GM12872 (cell line): ENCODE measurements around the gene ZNF140.

Experiments used
- TF ChIP-seq, protein P1 (sequence below): IDR thresholded peaks from 3 replicates; pipeline ENCODE4 v1.5.1; 2011; ENCODE audit warnings: low read depth, mild to moderate bottlenecking, low read length, moderate library complexity; ENCODE audit not compliant: insufficient read depth

ZNF140 gene

DNA sequence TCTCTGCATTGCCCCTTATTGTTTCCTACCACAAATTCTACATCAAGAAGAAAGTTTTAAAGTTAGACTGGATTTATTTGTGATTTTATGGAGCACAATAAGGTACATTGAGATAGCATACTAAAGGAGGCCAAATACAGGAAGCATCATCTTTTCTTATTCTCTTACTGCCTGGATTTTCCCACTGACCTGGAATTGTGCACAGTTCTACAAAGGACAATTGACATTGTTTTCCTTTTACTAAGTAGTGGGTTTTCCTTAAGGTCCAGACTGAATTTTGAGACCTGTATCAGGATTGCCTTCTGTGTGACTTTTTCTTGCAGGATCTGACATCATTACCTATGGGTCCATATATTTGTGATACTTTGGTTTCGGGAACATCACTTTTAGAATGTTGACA is 18.8 kb upstream of the ZNF140 start:
- TF ChIP-seq, protein P1, sequence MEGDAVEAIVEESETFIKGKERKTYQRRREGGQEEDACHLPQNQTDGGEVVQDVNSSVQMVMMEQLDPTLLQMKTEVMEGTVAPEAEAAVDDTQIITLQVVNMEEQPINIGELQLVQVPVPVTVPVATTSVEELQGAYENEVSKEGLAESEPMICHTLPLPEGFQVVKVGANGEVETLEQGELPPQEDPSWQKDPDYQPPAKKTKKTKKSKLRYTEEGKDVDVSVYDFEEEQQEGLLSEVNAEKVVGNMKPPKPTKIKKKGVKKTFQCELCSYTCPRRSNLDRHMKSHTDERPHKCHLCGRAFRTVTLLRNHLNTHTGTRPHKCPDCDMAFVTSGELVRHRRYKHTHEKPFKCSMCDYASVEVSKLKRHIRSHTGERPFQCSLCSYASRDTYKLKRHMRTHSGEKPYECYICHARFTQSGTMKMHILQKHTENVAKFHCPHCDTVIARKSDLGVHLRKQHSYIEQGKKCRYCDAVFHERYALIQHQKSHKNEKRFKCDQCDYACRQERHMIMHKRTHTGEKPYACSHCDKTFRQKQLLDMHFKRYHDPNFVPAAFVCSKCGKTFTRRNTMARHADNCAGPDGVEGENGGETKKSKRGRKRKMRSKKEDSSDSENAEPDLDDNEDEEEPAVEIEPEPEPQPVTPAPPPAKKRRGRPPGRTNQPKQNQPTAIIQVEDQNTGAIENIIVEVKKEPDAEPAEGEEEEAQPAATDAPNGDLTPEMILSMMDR: no peak

DNA sequence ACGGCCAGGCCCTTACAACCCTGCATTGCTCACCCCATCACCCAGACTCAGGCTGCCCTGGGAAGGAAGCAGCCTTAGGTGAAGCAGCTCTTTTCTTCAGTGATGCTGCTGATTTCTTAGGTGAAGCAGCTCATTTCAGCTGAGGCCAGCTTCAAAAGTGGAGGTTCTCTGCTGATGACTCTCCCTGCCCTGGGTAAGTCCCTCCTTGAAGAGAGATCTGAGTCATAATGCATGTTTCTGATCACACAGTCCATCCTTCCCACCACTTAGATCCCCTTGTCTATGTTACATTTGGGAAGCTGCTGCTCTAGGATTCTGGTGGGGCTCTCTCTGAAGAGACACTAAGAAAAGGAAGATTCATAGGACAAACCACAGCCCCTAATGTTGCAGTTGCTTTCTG is 17.2 kb upstream of the ZNF140 start:
- TF ChIP-seq, protein P1: no peak

DNA sequence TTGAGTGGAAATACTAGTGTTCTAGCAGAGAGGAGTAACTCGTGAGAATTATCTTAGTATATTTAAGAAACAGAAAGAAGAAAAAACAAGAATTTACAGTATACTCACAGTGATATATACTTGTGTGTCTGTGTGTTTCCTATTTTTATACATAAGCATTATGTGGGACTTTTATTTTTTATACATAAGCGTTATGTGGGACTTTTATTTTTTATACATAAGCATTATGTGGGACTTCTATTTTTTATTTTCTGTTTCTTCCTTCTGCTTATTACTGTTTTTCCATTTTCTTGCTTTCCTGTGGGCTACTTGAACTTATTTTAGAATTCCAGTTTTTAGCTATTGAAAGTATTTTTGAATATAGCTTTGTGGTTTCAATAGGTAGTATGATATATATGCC is 6.9 kb upstream of the ZNF140 start:
- TF ChIP-seq, protein P1: no peak

DNA sequence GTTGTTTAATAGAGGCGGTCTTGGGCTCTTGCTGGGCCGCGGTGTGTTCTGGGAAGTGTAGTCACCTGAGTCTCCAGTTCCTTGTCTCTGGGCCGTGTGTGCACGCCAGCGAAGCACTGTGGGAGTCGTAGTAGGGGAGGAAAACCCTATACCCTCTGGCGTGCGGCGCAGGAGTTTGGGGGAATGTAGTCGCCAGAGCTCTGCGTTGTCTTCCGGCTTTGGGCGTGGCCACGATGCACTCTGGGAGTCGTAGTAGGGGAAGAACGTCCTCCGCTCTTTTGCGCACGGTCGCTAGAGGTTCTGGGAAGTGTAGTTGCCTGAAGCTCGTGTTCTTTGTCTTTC is 726 bp upstream of the ZNF140 start:
- TF ChIP-seq, protein P1: no peak

DNA sequence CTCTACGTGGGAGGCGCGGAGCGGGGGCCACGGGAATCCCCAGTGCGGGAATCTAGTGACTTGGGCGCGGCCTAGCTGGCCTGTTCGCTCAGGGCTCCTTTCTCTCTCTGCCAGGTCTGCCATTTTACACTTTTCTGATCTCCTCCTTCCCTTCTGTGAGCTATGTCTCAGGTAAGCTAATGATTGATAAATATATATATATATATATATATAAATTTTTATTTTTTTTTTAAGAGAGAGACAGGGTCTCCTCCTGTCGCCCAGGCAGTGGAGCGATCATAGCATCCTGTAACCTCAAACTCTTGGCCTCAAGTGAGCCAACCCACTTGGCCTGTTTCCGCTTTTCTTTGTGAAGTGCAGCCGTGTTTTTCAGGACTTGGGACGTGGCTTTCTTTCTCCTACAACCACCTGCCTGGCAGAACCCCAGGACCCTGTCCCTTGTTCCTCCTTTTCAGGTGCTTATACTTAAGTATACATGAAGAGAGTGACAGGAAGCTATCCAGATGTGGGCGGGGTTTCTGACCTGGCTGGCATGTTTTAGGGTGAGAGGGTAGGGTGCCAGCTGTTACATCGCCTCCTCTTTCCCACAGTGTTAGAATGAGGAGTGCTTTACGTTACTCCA is 547 bp downstream of the ZNF140 start:
- TF ChIP-seq, protein P1: no peak

DNA sequence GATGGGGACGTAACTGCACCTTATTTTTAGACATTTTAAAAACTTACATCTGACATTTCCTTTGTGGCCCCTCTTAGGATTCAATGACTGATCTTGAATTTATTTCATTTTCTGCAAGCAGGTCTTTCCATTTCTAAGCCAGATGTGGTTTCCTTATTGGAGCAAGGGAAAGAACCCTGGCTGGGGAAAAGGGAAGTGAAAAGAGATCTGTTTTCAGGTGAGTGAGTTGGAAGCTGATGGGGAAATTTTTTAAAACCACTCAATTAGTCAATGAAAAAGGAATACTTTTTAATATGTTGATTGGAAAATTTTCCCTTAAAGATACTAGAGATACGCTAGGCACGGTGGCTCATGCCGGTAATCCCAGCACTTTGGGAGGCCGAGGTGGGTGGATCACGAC is 2.6 kb downstream of the ZNF140 start:
- TF ChIP-seq, protein P1: no peak

DNA sequence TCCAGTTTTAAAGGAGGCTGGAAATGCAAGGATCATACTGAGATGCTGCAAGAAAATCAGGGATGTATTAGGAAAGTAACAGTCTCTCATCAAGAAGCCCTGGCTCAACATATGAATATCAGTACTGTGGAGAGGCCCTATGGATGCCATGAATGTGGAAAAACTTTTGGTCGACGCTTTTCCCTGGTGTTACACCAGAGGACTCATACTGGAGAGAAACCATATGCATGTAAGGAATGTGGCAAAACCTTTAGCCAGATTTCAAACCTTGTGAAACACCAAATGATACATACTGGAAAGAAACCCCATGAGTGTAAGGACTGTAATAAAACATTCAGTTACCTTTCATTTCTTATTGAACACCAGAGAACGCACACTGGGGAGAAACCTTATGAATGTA is 24.9 kb downstream of the ZNF140 start:
- TF ChIP-seq, protein P1: no peak
